LNCaP clone FGC (cell line): ENCODE data around the gene CSNK1E.

Experiments
- DNase-seq: peaks from one replicate; pipeline ENCODE4 v3.0.0-alpha.2; 2011; ENCODE audit warnings: low read depth
- H3K4me3 ChIP-seq: 2 replicates; pipeline ENCODE4 v1.5.1; 2011; ENCODE audit warnings: mild to moderate bottlenecking, low read depth, low read length, control low read depth
- CTCF ChIP-seq: IDR thresholded peaks from 2 replicates; pipeline ENCODE4 v1.5.1; 2012; ENCODE audit warnings: mild to moderate bottlenecking; ENCODE audit not compliant: control insufficient read depth, insufficient read depth; ENCODE audit errors: extremely low read depth

CSNK1E gene

DNA sequence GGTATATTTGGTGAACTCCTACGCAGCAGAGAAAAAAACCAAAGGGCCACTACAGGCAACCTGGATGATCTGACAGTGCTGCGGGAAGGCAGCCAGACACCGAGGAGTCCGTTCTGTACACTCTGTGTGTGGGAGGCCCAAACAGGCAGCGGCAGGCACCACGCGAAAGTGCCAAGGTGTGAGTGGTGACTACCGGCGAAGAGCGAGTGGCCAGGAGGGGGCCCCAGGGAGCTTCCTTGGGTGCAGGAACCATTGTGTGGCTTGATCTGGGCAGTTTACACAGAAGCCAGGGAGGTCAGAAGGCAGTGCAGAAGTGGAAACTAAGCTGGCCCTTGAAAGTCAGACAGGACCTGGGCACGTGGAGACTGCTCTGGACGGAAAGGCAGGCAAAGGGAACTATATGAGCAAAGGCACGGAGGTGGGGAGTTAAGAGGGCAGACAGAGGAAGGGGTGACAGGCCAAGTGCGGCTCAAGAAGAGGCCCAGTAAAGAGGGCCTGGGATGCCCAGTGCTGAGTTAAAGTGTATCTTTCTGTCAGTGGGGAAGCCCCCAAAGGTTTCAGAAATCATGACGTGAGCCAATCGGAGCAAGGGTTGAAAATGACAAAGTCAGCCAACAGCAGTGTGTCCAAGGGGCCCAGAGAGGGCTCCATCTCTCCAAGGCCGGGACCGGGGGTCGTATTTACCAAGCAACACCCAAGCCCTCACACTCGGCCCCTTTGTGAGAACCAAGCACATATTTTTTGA, 55.0 kb downstream of the CSNK1E start:
- 0 out of 2 replicates have a peak, but pooled peaks have one; percentile 12 for TF ChIP-seq CTCF
- no peak overlapping the region for H3K4me3 ChIP-seq
- DNase-seq: no peak

GRCh38 chr22:38260761-38261681, 56.2 kb downstream of the CSNK1E start:
- no peak for DNase-seq
- no peak overlapping the region for H3K4me3 ChIP-seq
- no peak for TF ChIP-seq CTCF

- no peak for TF ChIP-seq CTCF
- no peak for DNase-seq
- H3K4me3 ChIP-seq: no peak overlapping the region
These were observed 57.9 kb downstream of the CSNK1E start for GRCh38 chr22:38259370-38259769.

DNA sequence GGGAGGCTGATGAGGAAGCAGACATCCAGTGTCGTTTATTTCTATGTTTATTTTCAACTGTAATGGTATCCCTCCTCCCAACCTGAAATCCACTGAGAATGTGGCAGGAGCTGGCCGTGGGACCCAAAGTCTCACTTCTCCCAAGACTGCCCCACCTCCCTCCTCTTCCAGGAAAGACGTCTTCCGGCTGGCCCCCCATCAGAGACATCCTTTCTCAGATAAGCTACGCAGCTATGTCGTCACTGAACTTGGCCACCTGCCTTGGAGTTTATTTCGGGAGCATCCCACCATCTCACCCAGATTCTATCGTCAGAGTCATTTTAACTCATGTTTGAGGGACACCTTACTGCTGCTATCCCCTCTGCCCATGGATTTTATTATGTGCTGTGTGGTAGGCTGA, 58.3 kb downstream of the CSNK1E start:
- no peak for DNase-seq
- H3K4me3 ChIP-seq: no peak overlapping the region
- TF ChIP-seq CTCF: no peak

- TF ChIP-seq CTCF: peak; percentile 18; the same call in 1 of the 2 replicates
- no peak for DNase-seq
- H3K4me3 ChIP-seq: peak overlapping the region; percentile 19
These were observed 59.5 kb downstream of the CSNK1E start for GRCh38 chr22:38257650-38258250.

DNA sequence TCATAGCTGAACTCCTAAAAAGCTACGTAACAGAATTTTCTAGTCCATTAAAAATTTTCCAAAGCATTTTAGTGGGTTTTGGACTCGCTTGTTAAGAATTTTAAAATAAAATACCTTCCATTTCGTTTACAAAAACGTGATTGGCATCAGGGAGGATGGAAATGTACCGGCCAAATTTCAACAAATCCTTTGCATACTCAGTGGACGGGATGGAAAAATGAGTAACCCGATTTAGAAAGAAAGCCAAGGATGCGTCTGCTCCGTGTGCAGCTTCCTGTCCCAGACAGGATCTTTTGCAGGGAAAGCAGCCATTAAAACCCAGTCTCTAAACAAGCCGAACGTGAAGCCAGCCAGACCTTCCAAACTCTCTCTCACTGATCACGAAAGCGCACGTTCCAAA, 60.1 kb downstream of the CSNK1E start:
- peak overlapping the region; percentile 19 for H3K4me3 ChIP-seq
- DNase-seq: no peak
- no peak for TF ChIP-seq CTCF
